K562 (cell line): ENCODE results near the gene ZNF154. TPM values are rescaled to one million over a fixed set of nuclear protein-coding genes. Genes with fewer than 3 reads are reported as not detected.
"Not testable (repeated sequence)": the region's sequence is repeated elsewhere in the genome, so short reads cannot be mapped to it uniquely, and the experiment has no call there.

Experiments
- ATAC-seq: fragments of 200-7000 bp; cut with Tn5 transposase; 3 replicates; pipeline ENCODE4 v1.9.1; 2020; ENCODE audit warnings: moderate library complexity
- BruUV-seq: library from RNA; stranded (reverse); fragments of 400-500 nt; replicated peaks from 2 replicates; lab custom pipeline; 2021; lab: Mats Ljungman, UMichigan
- CTCF ChIA-PET: fragments of 300-600 bp; formaldehyde crosslinking; extraction: SDS; loops from one replicate; lab custom pipeline; 2021; ENCODE audit warnings: low intra/inter-chr PET ratio; lab: Yijun Ruan, JAX
- POLR2A ChIA-PET: fragments of 300-600, 350-650 bp; sonication (Branson Sonifier 250); formaldehyde crosslinking; extraction: SDS; loops from one replicate; lab custom pipeline; 2021; ENCODE audit warnings: antibody characterized with exemption, inconsistent platforms; lab: Yijun Ruan, JAX
- DNase-seq, 4 experiments: peaks; one replicate each; pipeline versions ENCODE4 v3.0.0 to v3.0.0-alpha.2; 2011 to 2018; ENCODE audit warnings: low spot score in 3 of 4, mixed read lengths in 3 of 4; ENCODE audit errors: extremely low read depth in 1 of 4
- FAIRE-seq: peaks from 2 replicates; lab custom pipeline; 2011; peaks lifted over from hg19 to GRCh38; lab: Jason Lieb, UNC
- H2AFZ ChIP-seq: 2 replicates; pipeline ENCODE4 v1.6.0; 2011; ENCODE audit warnings: low read depth, low read length, control low read depth, inconsistent platforms
- H3K27ac ChIP-seq: fragments of 200-600 bp; 3 replicates; pipeline ENCODE4 v1.8.0; 2011; ENCODE audit warnings: low read depth, mild to moderate bottlenecking, control low read depth, inconsistent platforms, low read length, moderate library complexity, mixed read lengths; ENCODE audit errors: extremely low read depth
- H3K27me3 ChIP-seq, 2 experiments: fragments of 300-600 bp in 1 of 2; 2 replicates in 1 of 2; 3 replicates in 1 of 2; pipeline versions ENCODE4 v1.6.0 to v1.8.0; 2011; ENCODE audit warnings: inconsistent platforms in 2 of 2, low read length in 2 of 2, mild to moderate bottlenecking in 1 of 2, mixed read lengths in 1 of 2, moderate library complexity in 1 of 2; ENCODE audit not compliant: control insufficient read depth in 2 of 2, insufficient read depth in 2 of 2
- H3K36me3 ChIP-seq: fragments of 300-600 bp; 3 replicates; pipeline ENCODE4 v1.8.0; 2011; ENCODE audit warnings: mild to moderate bottlenecking, low read length, inconsistent platforms; ENCODE audit not compliant: control insufficient read depth, insufficient read depth
- H3K4me1 ChIP-seq, 2 experiments: fragments of 200-600 bp in 1 of 2; replicated peaks in 1 of 2; 2 replicates in 1 of 2; 3 replicates in 1 of 2; pipeline versions ENCODE4 v1.5.1 to v1.8.0; 2011; ENCODE audit warnings: inconsistent platforms in 2 of 2, low read length in 2 of 2, mild to moderate bottlenecking in 1 of 2, mixed read lengths in 1 of 2, moderate library complexity in 1 of 2; ENCODE audit not compliant: control insufficient read depth in 2 of 2, insufficient read depth in 2 of 2
- H3K4me2 ChIP-seq: 2 replicates; pipeline ENCODE4 v1.6.1; 2011; ENCODE audit warnings: low read length, control low read depth, inconsistent platforms, mixed read lengths; ENCODE audit not compliant: insufficient read depth
- H3K4me3 ChIP-seq: fragments of 200-600 bp; sonication (generic), shearing (Covaris generic); 2 replicates; pipeline ENCODE4 v1.5.1; 2016; ENCODE audit warnings: control low read depth, inconsistent platforms
- H3K79me2 ChIP-seq: fragments of 200-600 bp; 3 replicates; pipeline ENCODE4 v1.8.0; 2011; ENCODE audit warnings: low read length, inconsistent platforms; ENCODE audit not compliant: control insufficient read depth, insufficient read depth
- H3K9ac ChIP-seq, 2 experiments: 2 replicates each; pipeline versions ENCODE4 v1.6.0 to v1.6.1; 2011; ENCODE audit warnings: low read depth in 2 of 2, low read length in 2 of 2, control low read depth in 1 of 2, inconsistent platforms in 1 of 2, mild to moderate bottlenecking in 1 of 2, mixed read lengths in 1 of 2; ENCODE audit not compliant: insufficient read depth in 1 of 2
- H3K9me1 ChIP-seq: one replicate; pipeline ENCODE4 v1.6.0; 2011; ENCODE audit warnings: inconsistent platforms, mild to moderate bottlenecking, low read length, moderate library complexity; ENCODE audit not compliant: control insufficient read depth, insufficient read depth
- H3K9me3 ChIP-seq: replicated peaks from 2 replicates; pipeline ENCODE4 v1.5.1; 2011; ENCODE audit warnings: low read depth, low read length, inconsistent platforms; ENCODE audit not compliant: control insufficient read depth, insufficient read depth
- H4K20me1 ChIP-seq: replicated peaks from 2 replicates; pipeline ENCODE4 v1.6.1; 2011; ENCODE audit warnings: low read length, inconsistent platforms, mixed read lengths; ENCODE audit not compliant: control insufficient read depth, insufficient read depth
- CC2D1A ChIP-seq: fragments of 450-650 bp; IDR thresholded peaks from 2 replicates; pipeline ENCODE4 v1.6.1; 2017; ENCODE audit warnings: mild to moderate bottlenecking
- RAD21 ChIP-seq, 2 experiments: fragments of 250-450 bp in 1 of 2; fragments of 450-650 bp in 1 of 2; sonication (Bioruptor Pico) in 1 of 2; formaldehyde crosslinking in 1 of 2; IDR thresholded peaks in 1 of 2; conservative IDR thresholded peaks in 1 of 2; 2 replicates each; pipeline versions ENCODE4 v1.4.0 to v1.8.0; 2020 to 2022; ENCODE audit warnings: mild to moderate bottlenecking in 2 of 2, moderate library complexity in 1 of 2
- whole genome bisulfite sequencing: fragments of 100-300 bp; shearing (Covaris generic); methylation state at CpG from one replicate; pipeline ENCODE4 v1.1.6; 2016; ENCODE audit warnings: low coverage, mixed read lengths; ENCODE audit not compliant: insufficient coverage; ENCODE audit errors: missing lambda C conversion rate; 5-methylcytosine and 5-hydroxymethylcytosine counted together
- in situ Hi-C: fragments of 300-500 bp; cut with MboI; formaldehyde crosslinking; loops from 4 replicates; pipeline ENCODE4 v1.15.0; 2018; ENCODE audit warnings: inconsistent platforms, mixed read lengths
- intact Hi-C: fragments of 100-400 bp; cut with micrococcal nuclease; formaldehyde crosslinking; loops from 2 replicates; pipeline ENCODE4 v1.14.2; 2022
- polyA plus RNA-seq, 8 experiments: library from polyadenylated mRNA; depleted of rRNA in 4 of 8; stranded (reverse) in 5 of 8; unstranded in 3 of 8; fragments of >200 nt; fragmentation: Nextera tagmentation in 2 of 8; fragmentation: Illumina TruSeq in 1 of 8; extraction: Ambion mirVana in 2 of 8; extraction: Trizol in 1 of 8; gene quantifications; 2 replicates each; pipeline versions ENCODE4 v1.2.1 to v1.2.3, GENCODE V29; 2011 to 2014; ENCODE audit warnings: inconsistent platforms in 1 of 8, missing spikeins in 1 of 8
- total RNA-seq, 7 experiments: library from RNA; depleted of rRNA in 6 of 7; stranded (reverse); fragments of >200 nt in 6 of 7; fragmentation: Illumina TruSeq in 2 of 7; extraction: Trizol in 2 of 7; gene quantifications; 2 replicates each; pipeline versions ENCODE4 v1.2.1 to v1.2.3, GENCODE V29; 2011 to 2021; ENCODE audit warnings: low replicate concordance in 1 of 7
- TF ChIP-seq, protein P1 (sequence below), 2 experiments: fragments of 450-650 bp; formaldehyde crosslinking in 1 of 2; IDR thresholded peaks; 2 replicates each; pipeline versions ENCODE4 v1.4.0 to v1.6.1; 2014 to 2020; ENCODE audit warnings: mild to moderate bottlenecking in 2 of 2, borderline replicate concordance in 1 of 2, low read depth in 1 of 2
- TF ChIP-seq, protein P2 (sequence below), 3 experiments: IDR thresholded peaks in 2 of 3; conservative IDR thresholded peaks in 1 of 3; 2 replicates each; pipeline ENCODE4 v1.5.1; 2011 to 2012; ENCODE audit warnings: low read length in 3 of 3, mild to moderate bottlenecking in 3 of 3, control low read depth in 2 of 3, improper control_type of control experiment in 1 of 3, inconsistent platforms in 1 of 3, low read depth in 1 of 3, mixed read lengths in 1 of 3, moderate library complexity in 1 of 3; ENCODE audit not compliant: insufficient read depth in 2 of 3

Gene ZNF154
- total and polyA plus RNA-seq, 9 of the 15 experiments (the other 6 are each of a cell fraction or from before 2014, with no cell fraction given), result 0.06 to 0.11 (median 0.07) TPM; not detected in 6

- intact Hi-C loops, POLR2A ChIA-PET, H2AFZ ChIP-seq, H3K4me1 ChIP-seq, H3K27me3 ChIP-seq, H3K27ac ChIP-seq, DNase-seq, CTCF ChIA-PET, H4K20me1 ChIP-seq, in situ Hi-C loops, H3K4me3 ChIP-seq, H3K36me3 ChIP-seq, BruUV-seq, FAIRE-seq, ATAC-seq, H3K9me1 ChIP-seq, H3K4me2 ChIP-seq, H3K79me2 ChIP-seq, H3K9me3 ChIP-seq, H3K9ac ChIP-seq: not testable (repeated sequence)
- 48% methylated on average over 6 of the region's 7 CpGs for whole genome bisulfite sequencing
Observed at GRCh38 chr19:57738770-57739169, 29.8 kb upstream of the ZNF154 start.

DNA sequence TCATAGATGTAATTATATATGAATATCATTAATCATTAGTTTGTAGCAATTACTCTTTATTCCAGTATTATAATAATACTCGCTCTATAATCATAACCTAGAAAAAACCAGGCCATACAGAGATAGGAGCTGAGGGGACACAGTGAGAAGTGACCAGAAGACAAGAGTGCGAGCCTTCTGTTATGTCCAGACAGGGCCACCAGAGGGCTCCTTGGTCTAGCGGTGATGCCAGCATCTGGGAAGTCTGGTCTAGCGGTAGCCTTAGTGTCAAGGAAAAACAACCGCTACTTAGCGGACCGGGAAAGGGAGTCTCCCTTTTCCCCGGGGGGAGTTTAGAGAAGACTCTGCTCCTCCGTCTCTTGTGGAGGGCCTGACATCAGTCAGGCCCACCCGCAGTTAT lies 29.3 kb upstream of the ZNF154 start:
- H3K36me3 ChIP-seq, H3K9me1 ChIP-seq, H4K20me1 ChIP-seq: not testable (repeated sequence)
- TF ChIP-seq RAD21 (CRISPR knock-in tag; conservative IDR thresholded peaks at IDR 0.05 in 1 of 2, IDR thresholded peaks at IDR 0.05 in 1 of 2), result peak; percentile 27 to 81; a peak in 3 of 4 replicates
- TF ChIP-seq, protein P1, sequence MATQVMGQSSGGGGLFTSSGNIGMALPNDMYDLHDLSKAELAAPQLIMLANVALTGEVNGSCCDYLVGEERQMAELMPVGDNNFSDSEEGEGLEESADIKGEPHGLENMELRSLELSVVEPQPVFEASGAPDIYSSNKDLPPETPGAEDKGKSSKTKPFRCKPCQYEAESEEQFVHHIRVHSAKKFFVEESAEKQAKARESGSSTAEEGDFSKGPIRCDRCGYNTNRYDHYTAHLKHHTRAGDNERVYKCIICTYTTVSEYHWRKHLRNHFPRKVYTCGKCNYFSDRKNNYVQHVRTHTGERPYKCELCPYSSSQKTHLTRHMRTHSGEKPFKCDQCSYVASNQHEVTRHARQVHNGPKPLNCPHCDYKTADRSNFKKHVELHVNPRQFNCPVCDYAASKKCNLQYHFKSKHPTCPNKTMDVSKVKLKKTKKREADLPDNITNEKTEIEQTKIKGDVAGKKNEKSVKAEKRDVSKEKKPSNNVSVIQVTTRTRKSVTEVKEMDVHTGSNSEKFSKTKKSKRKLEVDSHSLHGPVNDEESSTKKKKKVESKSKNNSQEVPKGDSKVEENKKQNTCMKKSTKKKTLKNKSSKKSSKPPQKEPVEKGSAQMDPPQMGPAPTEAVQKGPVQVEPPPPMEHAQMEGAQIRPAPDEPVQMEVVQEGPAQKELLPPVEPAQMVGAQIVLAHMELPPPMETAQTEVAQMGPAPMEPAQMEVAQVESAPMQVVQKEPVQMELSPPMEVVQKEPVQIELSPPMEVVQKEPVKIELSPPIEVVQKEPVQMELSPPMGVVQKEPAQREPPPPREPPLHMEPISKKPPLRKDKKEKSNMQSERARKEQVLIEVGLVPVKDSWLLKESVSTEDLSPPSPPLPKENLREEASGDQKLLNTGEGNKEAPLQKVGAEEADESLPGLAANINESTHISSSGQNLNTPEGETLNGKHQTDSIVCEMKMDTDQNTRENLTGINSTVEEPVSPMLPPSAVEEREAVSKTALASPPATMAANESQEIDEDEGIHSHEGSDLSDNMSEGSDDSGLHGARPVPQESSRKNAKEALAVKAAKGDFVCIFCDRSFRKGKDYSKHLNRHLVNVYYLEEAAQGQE (IDR thresholded peaks at IDR 0.05; ENCODE audit: borderline replicate concordance), result peak; percentile 53; the same call in 1 of the 2 replicates
- TF ChIP-seq, protein P1 (CRISPR knock-in tag; IDR thresholded peaks at IDR 0.05; ENCODE audit: low read depth), result not testable (repeated sequence)
- TF ChIP-seq, protein P2, sequence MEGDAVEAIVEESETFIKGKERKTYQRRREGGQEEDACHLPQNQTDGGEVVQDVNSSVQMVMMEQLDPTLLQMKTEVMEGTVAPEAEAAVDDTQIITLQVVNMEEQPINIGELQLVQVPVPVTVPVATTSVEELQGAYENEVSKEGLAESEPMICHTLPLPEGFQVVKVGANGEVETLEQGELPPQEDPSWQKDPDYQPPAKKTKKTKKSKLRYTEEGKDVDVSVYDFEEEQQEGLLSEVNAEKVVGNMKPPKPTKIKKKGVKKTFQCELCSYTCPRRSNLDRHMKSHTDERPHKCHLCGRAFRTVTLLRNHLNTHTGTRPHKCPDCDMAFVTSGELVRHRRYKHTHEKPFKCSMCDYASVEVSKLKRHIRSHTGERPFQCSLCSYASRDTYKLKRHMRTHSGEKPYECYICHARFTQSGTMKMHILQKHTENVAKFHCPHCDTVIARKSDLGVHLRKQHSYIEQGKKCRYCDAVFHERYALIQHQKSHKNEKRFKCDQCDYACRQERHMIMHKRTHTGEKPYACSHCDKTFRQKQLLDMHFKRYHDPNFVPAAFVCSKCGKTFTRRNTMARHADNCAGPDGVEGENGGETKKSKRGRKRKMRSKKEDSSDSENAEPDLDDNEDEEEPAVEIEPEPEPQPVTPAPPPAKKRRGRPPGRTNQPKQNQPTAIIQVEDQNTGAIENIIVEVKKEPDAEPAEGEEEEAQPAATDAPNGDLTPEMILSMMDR (IDR thresholded peaks at IDR 0.05 in 2 of 3, conservative IDR thresholded peaks at IDR 0.05 in 1 of 3; ENCODE audit: insufficient read depth in 2 of 3, low read depth in 1 of 3, low read length in 3 of 3), result peak; percentile 33 to 45 (median 42)
- TF ChIP-seq CC2D1A, result peak; percentile 28; the same call in 1 of the 2 replicates
- TF ChIP-seq, all 486 proteins: peak for 4; not testable (repeated sequence) for 482
- H3K9ac ChIP-seq, H3K79me2 ChIP-seq, FAIRE-seq, H3K27ac ChIP-seq, H3K27me3 ChIP-seq, H2AFZ ChIP-seq, H3K4me1 ChIP-seq, H3K4me3 ChIP-seq, H3K4me2 ChIP-seq, POLR2A ChIA-PET, BruUV-seq, intact Hi-C loops, CTCF ChIA-PET, in situ Hi-C loops, H3K9me3 ChIP-seq: not testable (repeated sequence)
- ATAC-seq (peak; percentile 58; the same call in 1 of the 3 replicates), DNase-seq (peak in 1 of 4 experiments; percentile 20)
- WGBS, result 8% methylated on average over 10 of the region's 10 CpGs
